K562 (cell line): Measurements from ENCODE around the gene TNFAIP8L1. TPM values are rescaled to one million over a fixed set of nuclear protein-coding genes. Genes with fewer than 3 reads are reported as not detected.

Source experiments
- CEBPB ChIP-seq: fragments of 450-650 bp; IDR thresholded peaks from 2 replicates; pipeline ENCODE4 v1.6.1; 2016; ENCODE audit warnings: missing genetic modification characterization, missing compliant biosample characterization
- E2F6 ChIP-seq, 2 experiments: IDR thresholded peaks; 2 replicates each; pipeline ENCODE4 v1.6.1; 2011; ENCODE audit warnings: borderline replicate concordance in 1 of 2, control low read depth in 1 of 2, low read depth in 1 of 2, low read length in 1 of 2, mild to moderate bottlenecking in 1 of 2, mixed read lengths in 1 of 2, moderate library complexity in 1 of 2; ENCODE audit not compliant: insufficient read depth in 1 of 2, insufficient read length in 1 of 2, poor library complexity in 1 of 2, severe bottlenecking in 1 of 2; ENCODE audit errors: extremely low read depth in 1 of 2
- ELF4 ChIP-seq: fragments of 450-650 bp; formaldehyde crosslinking; IDR thresholded peaks from 2 replicates; pipeline ENCODE4 v1.4.0; 2022; ENCODE audit warnings: missing genetic modification characterization
- FOS ChIP-seq: IDR thresholded peaks from 3 replicates; pipeline ENCODE4 v1.6.1; 2011; ENCODE audit not compliant: insufficient read length; ENCODE audit errors: extremely low read depth
- FOXO4 ChIP-seq: fragments of 450-650 bp; formaldehyde crosslinking; IDR thresholded peaks from 2 replicates; pipeline ENCODE4 v1.4.0; 2020; ENCODE audit warnings: mild to moderate bottlenecking, moderate library complexity
- HMGXB4 ChIP-seq: sonication (generic); formaldehyde crosslinking; IDR thresholded peaks from 2 replicates; pipeline ENCODE4 v1.8.1; 2023; ENCODE audit warnings: mild to moderate bottlenecking, missing genetic modification reagents
- JUND ChIP-seq, 2 experiments: IDR thresholded peaks; 2 replicates in 1 of 2; 3 replicates in 1 of 2; pipeline ENCODE4 v1.6.1; 2011; ENCODE audit warnings: borderline replicate concordance in 2 of 2, low read depth in 2 of 2, low read length in 2 of 2, improper control_type of control experiment in 1 of 2, missing biosample characterization in 1 of 2, missing genetic modification characterization in 1 of 2, missing genetic modification reagents in 1 of 2
- MCM3 ChIP-seq: fragments of 450-650 bp; IDR thresholded peaks from 2 replicates; pipeline ENCODE4 v1.6.1; 2016
- MNT ChIP-seq, 2 experiments: fragments of 450-650 bp; conservative IDR thresholded peaks; 2 replicates each; pipeline ENCODE4 v1.6.1; 2017; ENCODE audit warnings: mild to moderate bottlenecking in 2 of 2, moderate library complexity in 2 of 2
- NCOA4 ChIP-seq: fragments of 450-650 bp; IDR thresholded peaks from 2 replicates; pipeline ENCODE4 v1.6.1; 2018; ENCODE audit warnings: mild to moderate bottlenecking; ENCODE audit not compliant: partially characterized antibody
- PTRF ChIP-seq: fragments of 450-650 bp; IDR thresholded peaks from 2 replicates; pipeline ENCODE4 v1.6.1; 2016; ENCODE audit warnings: mild to moderate bottlenecking, missing genetic modification characterization, missing compliant biosample characterization
- SMAD4 ChIP-seq: fragments of 250-450 bp; sonication (Bioruptor Pico); conservative IDR thresholded peaks from 2 replicates; pipeline ENCODE4 v1.8.0; 2021; ENCODE audit warnings: inconsistent platforms, mild to moderate bottlenecking, moderate library complexity
- SMARCC2 ChIP-seq: fragments of 450-650 bp; IDR thresholded peaks from 2 replicates; pipeline ENCODE4 v1.6.1; 2017; ENCODE audit warnings: antibody characterized with exemption, moderate library complexity, mild to moderate bottlenecking, low read depth
- SMARCE1 ChIP-seq: fragments of 450-650 bp; IDR thresholded peaks from 2 replicates; pipeline ENCODE4 v1.7.1; 2016; ENCODE audit warnings: mild to moderate bottlenecking
- TEAD2 ChIP-seq: fragments of 450-650 bp; IDR thresholded peaks from 2 replicates; pipeline ENCODE4 v1.6.1; 2016; ENCODE audit warnings: missing genetic modification characterization, control low read depth, missing compliant biosample characterization
- TEAD4 ChIP-seq, 2 experiments: sonication (generic) in 1 of 2; formaldehyde crosslinking in 1 of 2; IDR thresholded peaks; 2 replicates each; pipeline versions ENCODE4 v1.6.1 to v1.8.0; 2012 to 2022; ENCODE audit warnings: borderline replicate concordance in 1 of 2, inconsistent platforms in 1 of 2, low read length in 1 of 2, mild to moderate bottlenecking in 1 of 2, missing genetic modification reagents in 1 of 2
- USF2 ChIP-seq: sonication (generic); formaldehyde crosslinking; IDR thresholded peaks from 2 replicates; pipeline ENCODE4 v1.5.0; 2020; ENCODE audit warnings: missing genetic modification reagents
- WHSC1 ChIP-seq: IDR thresholded peaks from one replicate; pipeline ENCODE4 v1.6.1; 2012; ENCODE audit warnings: low read length, control low read depth, inconsistent platforms
- ZNF121 ChIP-seq: sonication (generic); formaldehyde crosslinking; conservative IDR thresholded peaks from 2 replicates; pipeline ENCODE4 v1.8.0; 2022; ENCODE audit warnings: missing genetic modification reagents
- ZNF239 ChIP-seq: fragments of 250-450 bp; sonication (Bioruptor Pico); IDR thresholded peaks from 2 replicates; pipeline ENCODE4 v1.4.0; 2020; ENCODE audit warnings: mild to moderate bottlenecking
- ZNF253 ChIP-seq: fragments of 250-450 bp; sonication (Bioruptor Pico); conservative IDR thresholded peaks from 2 replicates; pipeline ENCODE4 v1.6.1; 2021; ENCODE audit warnings: mild to moderate bottlenecking
- polyA plus RNA-seq, 8 experiments: library from polyadenylated mRNA; depleted of rRNA in 4 of 8; stranded (reverse) in 5 of 8; unstranded in 3 of 8; fragments of >200 nt; fragmentation: Nextera tagmentation in 2 of 8; fragmentation: Illumina TruSeq in 1 of 8; extraction: Ambion mirVana in 2 of 8; extraction: Trizol in 1 of 8; gene quantifications; 2 replicates each; pipeline versions ENCODE4 v1.2.1 to v1.2.3, GENCODE V29; 2011 to 2014; ENCODE audit warnings: inconsistent platforms in 1 of 8, missing spikeins in 1 of 8
- total RNA-seq, 7 experiments: library from RNA; depleted of rRNA in 6 of 7; stranded (reverse); fragments of >200 nt in 6 of 7; fragmentation: Illumina TruSeq in 2 of 7; extraction: Trizol in 2 of 7; gene quantifications; 2 replicates each; pipeline versions ENCODE4 v1.2.1 to v1.2.3, GENCODE V29; 2011 to 2021; ENCODE audit warnings: low replicate concordance in 1 of 7

The TNFAIP8L1 gene
- total and polyA plus RNA-seq, 9 of the 15 experiments (the other 6 are each of a cell fraction or from before 2014, with no cell fraction given) = 0.69 to 9.3 (median 4.9) TPM

GRCh38 chr19:4606921-4607678 is 32.2 kb upstream of the TNFAIP8L1 start (continued):
- TF ChIP-seq E2F6 (IDR thresholded peaks at IDR 0.05; ENCODE audit: borderline replicate concordance in 1 of 2, extremely low read depth in 1 of 2, insufficient read depth in 1 of 2, insufficient read length in 1 of 2, low read depth in 1 of 2, low read length in 1 of 2, poor library complexity in 1 of 2, severe bottlenecking in 1 of 2) (peak in 1 of 2 experiments; percentile 54), SMARCE1 (no peak), WHSC1 (no peak), USF2 (peak; percentile 78), TEAD2 (tag) (no peak), FOS (no peak), ZNF121 (CRISPR knock-in tag) (no peak; the same call in 1 of the 2 replicates), PTRF (tag) (no peak), TEAD4 (IDR thresholded peaks at IDR 0.05; ENCODE audit: low read length) (no peak), TEAD4 (CRISPR knock-in tag; IDR thresholded peaks at IDR 0.05; ENCODE audit: borderline replicate concordance) (no peak), NCOA4 (no peak), HMGXB4 (CRISPR knock-in tag) (no peak), FOXO4 (CRISPR knock-in tag) (no peak), SMAD4 (CRISPR knock-in tag) (no peak), ELF4 (CRISPR knock-in tag) (no peak), CEBPB (tag) (no peak), ZNF239 (no peak), JUND (IDR thresholded peaks at IDR 0.05; ENCODE audit: borderline replicate concordance, low read depth, low read length) (no peak), JUND (tag; IDR thresholded peaks at IDR 0.05; ENCODE audit: borderline replicate concordance, low read depth, low read length) (no peak), ZNF253 (CRISPR knock-in tag) (no peak), MCM3 (no peak), SMARCC2 (no peak), MNT (conservative IDR thresholded peaks at IDR 0.05) (peak in 1 of 2 experiments; percentile 43; a peak in 2 of 4 replicates)
